ENCODE measurements around the gene MICU2.
A peak's percentile ranks its signal among the peaks of the same experiment; 100 is the strongest.

MICU2 gene, protein sequence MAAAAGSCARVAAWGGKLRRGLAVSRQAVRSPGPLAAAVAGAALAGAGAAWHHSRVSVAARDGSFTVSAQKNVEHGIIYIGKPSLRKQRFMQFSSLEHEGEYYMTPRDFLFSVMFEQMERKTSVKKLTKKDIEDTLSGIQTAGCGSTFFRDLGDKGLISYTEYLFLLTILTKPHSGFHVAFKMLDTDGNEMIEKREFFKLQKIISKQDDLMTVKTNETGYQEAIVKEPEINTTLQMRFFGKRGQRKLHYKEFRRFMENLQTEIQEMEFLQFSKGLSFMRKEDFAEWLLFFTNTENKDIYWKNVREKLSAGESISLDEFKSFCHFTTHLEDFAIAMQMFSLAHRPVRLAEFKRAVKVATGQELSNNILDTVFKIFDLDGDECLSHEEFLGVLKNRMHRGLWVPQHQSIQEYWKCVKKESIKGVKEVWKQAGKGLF

DNA sequence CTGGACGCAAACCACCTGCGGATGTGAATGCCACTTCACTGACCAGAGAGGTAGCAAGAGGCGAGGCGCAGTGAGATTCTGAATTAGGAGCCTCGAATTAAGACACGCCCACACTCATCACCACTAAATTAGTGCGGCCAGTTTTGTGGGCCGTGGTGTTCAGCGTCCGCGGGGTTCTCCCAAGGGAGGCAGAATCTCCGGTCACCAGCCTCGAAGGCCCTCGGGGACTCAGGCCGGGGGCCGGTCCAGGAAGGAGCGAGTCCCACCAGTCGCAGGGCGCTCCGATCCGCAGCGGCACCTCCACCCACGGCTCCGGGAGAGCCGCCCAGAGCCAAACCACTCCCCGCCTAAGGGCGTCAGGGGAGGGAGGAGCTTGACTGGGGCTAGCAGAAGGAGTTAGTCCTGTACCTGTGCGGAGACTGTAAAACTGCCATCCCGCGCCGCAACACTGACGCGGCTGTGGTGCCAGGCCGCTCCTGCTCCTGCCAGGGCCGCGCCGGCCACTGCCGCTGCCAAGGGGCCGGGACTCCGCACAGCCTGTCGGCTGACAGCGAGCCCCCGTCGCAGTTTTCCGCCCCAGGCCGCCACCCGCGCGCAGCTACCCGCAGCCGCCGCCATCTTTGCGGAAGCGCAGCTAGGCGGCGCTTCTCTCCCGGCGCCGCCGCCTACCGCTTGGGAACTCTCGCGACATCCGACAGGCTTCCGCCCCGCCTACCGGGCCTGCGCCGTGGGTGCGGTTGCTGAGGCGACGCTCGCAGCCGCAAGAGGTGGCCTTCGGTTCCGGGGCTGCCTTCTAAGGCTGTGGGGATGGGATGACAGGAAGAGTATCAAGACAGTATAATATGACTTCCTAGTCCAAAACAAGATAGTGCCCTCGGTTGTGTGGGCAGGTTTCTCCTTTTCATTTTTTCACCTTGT is at the start of gene MICU2:
TSS of gene MICU2 (minus strand) at position 640 of the 918 bp plus-strand sequence. CDS start at position 618, 22 bp downstream.
- DNase-seq, result peak; percentile 87 to 99 (median 95)

DNA sequence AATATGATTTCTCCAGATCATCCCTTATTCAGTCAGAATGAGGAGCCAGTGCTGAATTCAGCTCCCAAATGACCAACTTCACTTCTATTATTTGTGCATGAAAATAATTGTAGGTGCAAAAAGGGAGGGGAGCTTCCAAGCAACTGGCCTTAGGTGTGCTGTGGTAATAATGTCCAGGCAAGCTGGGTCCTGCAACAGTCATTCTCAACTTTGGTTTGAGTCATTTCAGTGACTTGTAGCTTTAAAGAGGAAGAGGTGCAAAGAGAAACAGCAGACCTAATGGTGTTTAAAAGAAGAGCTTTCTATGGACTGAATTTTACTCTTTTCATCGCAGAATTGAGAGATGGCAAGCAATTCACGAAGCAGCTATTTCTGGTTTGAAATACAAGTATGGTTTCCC is 37.7 kb upstream of the MICU2 start:
- DNase-seq, result no peak

DNA sequence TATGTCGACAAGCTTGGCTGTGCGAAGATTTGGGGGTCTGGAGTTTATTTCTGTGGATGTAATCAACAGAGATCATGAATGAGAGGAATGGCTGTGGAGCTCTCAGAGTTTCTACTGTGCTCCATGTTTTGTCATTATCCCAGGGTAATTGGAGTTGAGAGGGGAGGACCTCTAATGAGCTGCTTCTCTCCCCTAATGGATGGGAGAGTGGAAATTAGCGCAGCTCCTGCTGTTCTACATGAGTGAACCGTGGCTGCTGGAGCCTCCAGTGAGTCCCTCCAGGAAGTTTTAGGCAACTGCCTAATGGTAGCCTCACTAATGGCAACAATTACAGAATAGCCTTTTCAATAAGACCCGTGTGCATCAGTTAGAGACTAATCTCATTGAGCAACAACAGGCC is 35.6 kb upstream of the MICU2 start:
- DNase-seq, result no peak

DNA sequence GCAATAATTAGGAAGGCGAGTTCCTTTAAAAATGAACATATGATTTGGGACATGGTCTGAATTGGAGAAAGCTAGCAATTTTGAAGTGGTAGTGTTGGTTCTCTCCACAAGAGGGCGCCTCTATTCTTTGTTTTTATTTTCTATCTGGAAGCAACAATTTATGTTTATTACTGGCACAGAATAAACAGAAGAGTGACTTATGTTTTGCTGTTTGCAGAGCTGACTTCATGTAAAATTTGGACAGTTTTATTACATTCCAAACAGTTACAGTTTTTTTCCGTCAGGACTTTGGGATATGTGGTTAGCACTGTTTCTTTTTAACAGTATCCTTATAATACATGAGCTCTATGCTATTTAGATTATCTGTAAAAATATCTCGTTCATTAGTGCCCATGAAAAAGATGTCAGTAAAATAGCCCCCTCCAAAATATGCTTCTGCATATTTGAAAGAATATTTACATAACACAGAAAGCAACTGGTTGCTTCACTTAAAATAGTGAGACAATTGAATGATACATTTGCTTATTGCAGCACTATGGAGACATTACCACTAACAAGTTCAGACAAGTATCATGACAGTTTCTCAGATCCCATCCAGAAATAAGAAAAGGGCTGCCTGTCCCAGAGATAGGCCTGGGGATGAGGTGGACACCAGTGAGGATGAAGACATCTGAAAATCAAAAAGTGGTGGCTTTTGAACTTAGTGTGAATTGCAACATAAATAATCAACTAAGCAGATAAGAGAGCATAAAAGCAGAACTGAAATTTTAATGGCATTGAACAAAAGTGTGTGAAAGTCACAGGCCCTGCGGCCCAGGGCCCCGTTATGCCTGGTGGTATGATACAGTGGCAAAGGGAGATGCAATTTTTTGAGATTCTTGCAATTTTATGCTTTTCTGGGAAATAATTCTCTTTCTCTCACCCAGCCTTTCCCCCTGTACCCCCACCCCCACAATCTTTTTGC is 34.6 kb upstream of the MICU2 start:
- peak in 2 of 6 experiments; percentile 33 to 57 for DNase-seq

DNA sequence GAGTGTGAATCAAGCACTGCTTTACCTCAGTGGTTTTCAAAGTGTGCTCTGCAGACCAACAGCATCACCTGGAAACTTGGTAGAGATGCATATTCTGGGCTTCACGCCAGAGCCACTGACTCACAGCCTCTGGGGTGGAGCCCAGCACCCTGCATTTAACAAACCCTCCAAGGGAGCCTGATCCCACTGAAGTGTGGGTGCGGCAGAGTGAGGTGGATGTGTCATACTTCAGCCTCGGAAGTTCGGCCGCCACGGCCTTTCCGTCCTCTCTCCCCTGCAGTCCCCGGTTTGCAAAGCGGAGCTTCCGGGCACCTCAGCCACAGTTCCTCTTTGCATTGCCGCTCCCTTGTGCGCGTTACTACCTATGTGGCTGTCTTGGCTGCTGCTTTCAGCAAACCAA is 33.3 kb upstream of the MICU2 start:
- no peak for DNase-seq

DNA sequence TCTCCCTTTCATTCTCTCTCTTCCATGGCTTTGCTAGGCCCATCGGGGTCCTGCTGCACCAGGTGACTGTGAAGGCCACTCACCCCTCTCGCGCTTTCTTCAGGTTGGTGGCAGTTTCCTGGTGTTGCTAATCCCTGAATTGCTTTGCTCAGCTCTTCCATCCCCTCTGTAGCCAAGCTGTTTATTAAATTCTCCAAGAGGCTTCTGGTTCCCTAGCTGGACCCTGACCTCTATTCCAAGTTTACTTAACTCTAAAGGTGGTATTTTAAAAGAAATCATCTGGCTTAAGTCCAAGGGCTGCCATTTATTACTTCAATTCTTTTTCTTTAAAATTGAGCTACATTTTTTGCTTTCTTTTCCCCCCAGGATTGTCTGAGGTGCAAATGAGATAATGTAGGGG is 32.7 kb upstream of the MICU2 start:
- DNase-seq, result no peak

DNA sequence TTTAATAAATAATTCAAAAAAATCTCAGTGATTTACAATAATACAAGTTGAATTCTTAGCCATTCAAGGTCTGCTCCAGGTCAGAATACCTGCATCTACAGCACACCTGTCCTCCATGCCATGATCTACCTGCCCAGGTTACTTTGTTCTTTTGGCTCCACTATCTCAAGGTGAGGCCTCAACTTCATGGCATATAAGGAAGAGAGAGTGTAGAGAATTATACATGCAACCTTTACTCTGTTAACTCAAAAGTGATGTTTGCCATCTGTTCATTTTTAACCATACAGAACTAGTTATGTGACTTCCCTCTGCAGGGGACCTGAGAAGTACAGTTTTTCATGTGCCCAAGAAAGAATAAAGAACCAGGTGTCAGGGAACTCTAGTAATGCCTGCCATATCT is 28.2 kb upstream of the MICU2 start:
- DNase-seq, result no peak

DNA sequence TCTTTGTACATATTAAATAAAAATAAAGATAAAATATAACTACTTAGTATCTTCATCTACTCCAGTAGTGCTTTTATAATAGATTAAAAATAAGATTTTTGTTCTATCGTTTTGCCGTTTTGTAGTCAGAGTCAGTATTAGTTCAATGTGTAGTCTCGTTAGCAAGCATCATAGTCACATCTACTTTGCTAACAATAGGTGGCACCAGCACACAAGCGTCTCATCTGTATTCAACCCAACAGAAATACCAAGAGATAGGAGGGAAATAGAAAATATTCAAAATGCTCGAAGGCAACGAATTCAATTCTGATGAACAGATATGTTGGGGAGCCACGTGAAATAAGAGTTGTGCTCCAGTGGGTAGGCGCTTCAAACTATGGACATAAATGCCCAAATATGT is 21.4 kb upstream of the MICU2 start:
- peak in 3 of 6 experiments; percentile 8 to 17 (median 10) for DNase-seq

DNA sequence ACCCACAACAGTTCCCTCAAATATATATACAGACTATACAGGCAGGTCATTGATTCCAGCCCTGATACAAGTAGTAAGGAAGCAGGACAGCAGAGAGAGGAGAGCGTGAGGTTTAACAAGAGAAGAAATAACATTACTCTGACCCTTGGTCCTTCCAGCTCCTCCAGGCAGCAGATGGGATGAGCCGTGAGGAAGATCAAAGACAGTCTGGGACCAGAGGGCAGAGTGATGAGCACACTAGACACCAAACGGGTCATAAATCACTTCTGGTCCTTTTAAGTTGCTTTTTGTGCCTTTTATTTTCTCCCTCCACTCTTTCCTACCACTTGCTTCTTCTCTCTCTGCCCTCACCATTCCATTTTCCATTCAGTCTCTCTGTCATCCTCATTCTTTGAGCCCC is 16.9 kb upstream of the MICU2 start:
- DNase-seq, result no peak

DNA sequence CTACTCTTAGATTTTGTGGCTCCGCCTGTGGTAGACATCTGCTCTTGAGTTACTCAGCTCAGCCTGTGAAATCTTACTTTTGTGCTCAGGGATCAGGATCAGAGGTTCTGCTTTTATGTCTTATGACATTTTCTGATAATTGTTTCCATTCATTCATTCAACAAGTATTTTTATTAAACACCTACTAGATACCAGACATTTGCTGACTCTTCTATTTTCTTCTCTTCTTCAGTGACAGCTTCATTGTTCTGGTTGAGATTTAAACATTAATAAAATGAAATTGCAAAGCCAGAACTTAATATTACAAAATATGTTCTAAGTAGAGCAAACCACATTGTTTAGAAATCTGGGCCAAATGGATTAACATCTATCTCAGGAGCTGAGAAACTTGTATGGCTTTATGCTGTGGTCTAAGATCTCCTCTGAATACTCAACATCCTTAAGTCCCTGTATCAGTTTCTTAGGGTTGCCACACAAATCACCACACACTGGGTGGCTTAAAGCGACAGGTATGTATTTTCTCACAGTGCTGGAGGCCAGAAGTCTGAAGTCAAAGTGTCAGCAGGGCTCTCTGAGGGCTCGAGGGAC is 15.8 kb upstream of the MICU2 start:
- DNase-seq, result no peak

DNA sequence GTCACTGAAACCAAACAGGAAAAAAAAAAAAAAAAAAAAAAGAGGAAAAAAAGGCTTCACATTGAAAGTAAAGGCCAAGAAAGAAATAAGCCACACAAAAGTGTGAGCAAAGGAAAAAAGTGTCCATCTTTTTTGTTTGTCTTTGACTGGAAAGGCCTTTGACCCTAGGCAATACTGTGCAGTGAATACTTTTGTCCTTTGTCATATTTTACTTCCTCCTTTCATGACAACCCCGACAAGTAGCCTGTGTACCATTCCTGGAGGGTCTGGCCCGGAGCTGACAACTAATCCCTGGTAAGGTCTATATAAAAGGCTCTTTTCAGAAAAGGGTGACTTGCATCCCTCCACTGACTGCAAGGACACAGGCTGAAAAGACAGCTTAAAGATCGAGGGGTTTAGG is 12.9 kb upstream of the MICU2 start:
- no peak for DNase-seq

DNA sequence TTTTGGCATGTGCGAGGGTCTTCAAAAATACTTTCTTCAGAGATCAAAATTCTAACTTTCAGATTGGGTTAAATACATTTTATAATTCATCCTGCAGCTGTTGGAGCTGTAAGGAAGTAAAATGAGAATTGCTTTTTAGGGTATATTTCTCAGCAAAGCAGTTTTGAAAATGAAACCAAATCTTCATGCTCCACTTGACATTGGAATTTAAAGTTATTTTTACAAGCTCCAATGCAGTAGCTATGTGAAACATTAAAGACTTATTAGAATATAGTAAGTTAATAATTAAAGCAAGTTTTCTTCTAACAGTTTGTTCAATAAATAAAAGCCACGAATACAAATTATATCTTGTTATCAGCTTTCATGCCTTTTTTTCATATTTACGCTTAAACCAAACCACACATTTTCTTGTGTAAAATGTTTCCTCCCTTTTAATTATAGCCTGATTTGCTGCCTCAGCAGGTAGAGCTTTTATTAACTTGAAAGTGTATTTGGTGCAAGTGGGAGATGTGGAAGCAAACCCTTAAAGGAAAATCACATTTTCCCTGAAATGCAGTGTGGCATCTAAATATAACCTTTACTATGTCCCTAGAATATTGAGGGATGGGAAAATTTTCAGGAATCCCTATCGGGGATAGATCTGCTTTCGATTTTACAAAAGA is 12.4 kb upstream of the MICU2 start:
- DNase-seq, result no peak

DNA sequence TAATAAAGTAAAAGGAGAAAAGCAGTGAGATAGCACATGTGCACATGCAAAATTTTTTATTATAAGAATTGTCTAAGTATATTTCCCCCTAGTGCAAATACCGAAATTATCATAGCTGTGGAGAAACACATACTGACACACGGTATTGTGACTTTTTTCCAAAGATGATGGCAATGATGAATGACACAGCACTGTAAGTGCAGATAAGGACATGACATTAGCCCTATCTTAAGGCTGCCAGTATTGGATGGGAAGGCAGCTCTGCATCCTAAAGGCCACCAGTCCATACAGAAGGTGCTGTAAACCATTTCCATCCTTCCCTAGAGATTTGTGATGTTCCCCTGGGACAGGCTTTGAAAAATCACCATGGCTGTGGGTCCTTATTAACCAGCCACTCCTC is 11.5 kb upstream of the MICU2 start:
- no peak for DNase-seq

DNA sequence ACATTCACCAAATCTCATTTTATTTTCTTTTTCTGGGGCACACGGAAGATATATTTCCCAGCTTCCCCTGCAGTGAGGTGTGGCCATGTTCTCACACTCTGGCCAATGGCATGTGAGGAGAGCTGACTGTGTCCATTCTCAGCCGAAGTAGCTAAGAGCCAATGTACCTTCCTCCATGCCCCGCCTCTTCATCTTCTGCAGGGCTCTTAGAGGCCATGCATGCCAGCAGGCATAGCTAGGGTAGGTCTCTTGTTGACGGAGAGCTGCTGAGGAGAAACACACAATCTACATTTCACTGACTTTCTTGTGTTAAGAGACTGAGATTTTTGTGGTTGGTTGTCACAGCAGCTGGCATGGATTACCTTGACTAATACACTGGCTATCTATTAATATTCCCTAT is 9.8 kb upstream of the MICU2 start:
- DNase-seq, result no peak

DNA sequence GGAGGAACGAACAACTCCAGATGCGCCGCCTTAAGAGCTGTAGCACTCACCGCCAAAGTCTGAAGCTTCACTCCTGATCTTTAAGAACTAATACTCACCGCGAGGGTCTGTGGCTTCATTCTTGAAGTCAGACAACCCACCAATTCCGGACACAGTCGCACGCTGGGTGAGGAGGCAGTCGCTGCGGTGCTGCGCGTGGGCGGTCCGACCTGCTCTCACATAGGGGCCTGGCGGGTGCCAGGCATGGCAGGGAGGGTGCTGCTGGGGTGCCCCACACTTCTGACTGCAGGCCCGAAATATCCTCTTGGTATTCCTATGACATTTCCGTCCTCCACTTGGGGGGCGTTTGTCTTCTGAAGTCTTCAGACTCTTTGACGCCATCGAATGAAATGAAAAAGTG is 7.4 kb upstream of the MICU2 start:
- DNase-seq, result no peak

DNA sequence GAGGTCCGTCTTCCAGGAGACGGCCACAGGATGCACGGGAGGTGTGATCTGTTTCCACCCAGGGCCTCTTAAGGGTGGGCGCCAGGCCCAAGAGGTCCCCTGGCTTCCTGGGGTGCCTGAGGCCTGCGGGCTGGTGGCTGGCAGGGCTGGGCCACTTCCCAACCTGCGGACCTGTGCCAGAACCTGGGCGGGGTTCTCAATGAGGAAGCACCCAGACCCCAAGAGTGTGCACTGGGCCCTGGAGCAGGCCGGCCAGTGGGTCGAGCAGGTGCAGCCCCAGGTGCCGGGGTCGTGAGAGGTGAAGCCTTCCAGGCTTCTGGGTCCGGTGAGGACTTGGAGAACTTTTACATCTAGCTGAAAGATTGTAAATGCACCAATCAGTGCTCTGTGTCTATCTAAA is 6.7 kb upstream of the MICU2 start:
- no peak for DNase-seq

DNA sequence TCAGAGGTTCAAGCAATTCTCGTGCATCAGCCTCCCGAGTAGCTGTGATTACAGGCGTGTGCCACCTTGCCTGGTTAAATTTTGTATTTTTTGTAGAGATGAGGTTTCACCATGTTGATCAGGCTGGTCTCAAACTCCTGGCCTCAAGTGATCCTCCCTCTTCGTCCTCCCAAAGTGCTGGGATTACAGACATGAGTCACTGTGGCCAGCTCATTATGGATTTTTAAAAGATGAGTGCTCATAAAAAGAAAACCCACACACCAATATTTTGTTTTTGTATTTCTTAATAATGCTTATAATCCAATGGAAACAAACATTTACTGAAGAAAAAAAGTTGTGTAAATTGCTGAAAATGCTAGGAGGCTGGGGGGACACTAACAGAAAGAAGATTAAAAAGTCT is 5.0 kb upstream of the MICU2 start:
- no peak for DNase-seq

DNA sequence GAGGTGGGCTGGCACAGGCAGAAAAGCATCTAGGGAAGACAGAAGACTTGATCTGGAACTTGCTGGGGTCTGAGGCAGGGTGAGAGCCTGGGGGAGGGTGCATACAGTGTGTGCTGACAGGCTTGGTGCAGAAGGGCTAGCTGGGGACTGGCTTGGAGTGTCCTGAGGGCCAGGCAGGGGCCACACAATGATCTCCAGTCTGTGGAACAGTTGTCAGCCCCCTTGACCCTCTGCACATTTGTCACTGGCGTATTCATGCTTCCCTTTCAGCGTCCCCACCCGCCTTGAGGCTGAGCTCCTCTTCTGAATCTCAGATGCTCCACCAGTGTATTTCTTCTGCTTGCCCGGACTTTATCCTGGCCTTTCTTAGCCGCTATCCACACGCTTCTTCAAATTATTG is 2.8 kb upstream of the MICU2 start:
- no peak for DNase-seq

DNA sequence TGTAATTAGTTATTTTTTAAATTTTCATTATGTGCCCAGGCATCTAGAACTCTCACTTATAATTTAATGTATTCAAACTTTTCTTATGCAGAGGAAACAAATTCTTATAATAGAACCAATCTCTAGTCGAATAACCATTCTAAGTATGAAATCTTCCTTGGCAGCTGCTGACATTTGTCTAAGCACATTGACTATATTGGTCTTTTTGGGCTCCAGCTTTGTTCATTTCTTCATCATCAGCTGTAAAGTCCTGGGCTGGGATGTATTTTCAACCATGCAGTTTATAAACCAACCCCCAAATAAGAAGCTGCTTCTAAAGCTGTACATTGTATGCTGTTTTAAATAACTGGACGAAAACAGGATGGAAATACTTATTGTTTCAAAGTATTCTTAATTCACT is 2.3 kb upstream of the MICU2 start:
- no peak for DNase-seq

DNA sequence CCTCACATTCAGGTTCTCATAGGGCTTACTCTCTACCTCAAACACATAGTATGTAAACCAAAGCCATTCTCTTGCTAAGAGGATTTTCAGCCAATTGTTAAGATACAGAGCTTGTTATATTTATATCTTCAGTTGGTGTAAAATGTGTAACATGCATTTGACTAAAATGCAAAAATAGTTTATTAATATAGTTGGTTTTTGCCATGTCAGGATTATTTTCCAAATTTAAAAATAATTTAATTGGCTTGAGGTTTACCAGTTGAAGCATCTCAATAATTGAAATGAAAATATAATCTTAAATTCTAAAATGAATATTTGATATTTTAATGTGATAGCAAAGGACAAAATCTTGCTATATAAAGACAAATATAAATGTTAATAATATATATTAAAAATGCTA is 7.2 kb downstream of the MICU2 start:
- no peak for DNase-seq

DNA sequence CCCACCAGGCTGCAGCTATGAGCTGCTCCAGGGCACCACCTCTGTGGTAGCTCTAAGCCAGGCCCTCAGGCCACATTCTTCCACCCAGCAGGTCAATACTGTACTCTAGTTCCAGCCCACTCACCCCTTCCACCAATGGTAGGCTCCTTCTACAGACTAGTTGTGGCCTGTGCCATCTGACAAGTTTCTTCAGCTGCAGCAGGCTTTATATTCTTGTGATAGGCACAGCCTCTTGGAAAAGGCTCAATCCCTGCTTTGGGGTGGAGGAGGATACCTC is 8.5 kb downstream of the MICU2 start:
- no peak for DNase-seq

All from stimulated activated naive CD4-positive, alpha-beta T cell (primary cell).